Caco-2 (cell line): ENCODE measurements around the gene PARP16. TPM values are rescaled to one million over a fixed set of nuclear protein-coding genes. Genes with fewer than 3 reads are reported as not detected.

Experiments
- total RNA-seq: library from RNA; stranded (reverse); gene quantifications from 2 replicates; pipeline ENCODE4 v1.2.3, GENCODE V29; 2022

Gene PARP16
- total RNA-seq, 1 experiment from 2014 or later: 6.9 TPM

Other genes starting within 250 kb of the PARP16 start
- gene SLC51B, start 241.5 kb downstream of the PARP16 start, total RNA-seq: 15.4 and 17.1 TPM in 2 replicates
- gene RASL12, start 218.9 kb downstream of the PARP16 start, total RNA-seq: 6.0 and 6.4 TPM in 2 replicates
- gene KBTBD13, start 210.1 kb downstream of the PARP16 start, total RNA-seq: not detected in 2 replicates
- gene UBAP1L, start 171.7 kb downstream of the PARP16 start, total RNA-seq: 2.2 and 2.7 TPM in 2 replicates
- 26.2 and 32.6 TPM in 2 replicates for gene PDCD7, start 153.1 kb downstream of the PARP16 start, total RNA-seq
- 51.4 and 59.4 TPM in 2 replicates for gene CLPX, start 101.5 kb downstream of the PARP16 start, total RNA-seq
- not detected in 2 replicates for gene CILP, start 75.4 kb downstream of the PARP16 start, total RNA-seq
- not detected in 2 replicates for gene RNU5A-1, start 9.2 kb upstream of the PARP16 start, total RNA-seq
- gene RNU5B-1, start 17.8 kb upstream of the PARP16 start, total RNA-seq: not detected in 2 replicates
- 43.5 and 51.2 TPM in 2 replicates for gene IGDCC3, start 91.1 kb upstream of the PARP16 start, total RNA-seq
- gene IGDCC4, start 136.1 kb upstream of the PARP16 start, total RNA-seq: 3.7 and 4.5 TPM in 2 replicates
- gene DPP8, start 230.8 kb upstream of the PARP16 start, total RNA-seq: 22.9 and 23.4 TPM in 2 replicates
- gene HACD3, start 243.6 kb upstream of the PARP16 start, total RNA-seq: 118 and 127 TPM in 2 replicates